LNCaP clone FGC (cell line): Measurements from ENCODE around the gene C2CD4A.
A peak's percentile ranks its signal among the peaks of the same experiment; 100 is the strongest.

Source experiments
- DNase-seq: peaks from one replicate; pipeline ENCODE4 v3.0.0-alpha.2; 2011; ENCODE audit warnings: low read depth
- H3K4me3 ChIP-seq: 2 replicates; pipeline ENCODE4 v1.5.1; 2011; ENCODE audit warnings: mild to moderate bottlenecking, low read depth, low read length, control low read depth
- TF ChIP-seq, protein P1 (sequence below): IDR thresholded peaks from 2 replicates; pipeline ENCODE4 v1.5.1; 2012; ENCODE audit warnings: mild to moderate bottlenecking; ENCODE audit not compliant: control insufficient read depth, insufficient read depth; ENCODE audit errors: extremely low read depth

The C2CD4A gene

DNA sequence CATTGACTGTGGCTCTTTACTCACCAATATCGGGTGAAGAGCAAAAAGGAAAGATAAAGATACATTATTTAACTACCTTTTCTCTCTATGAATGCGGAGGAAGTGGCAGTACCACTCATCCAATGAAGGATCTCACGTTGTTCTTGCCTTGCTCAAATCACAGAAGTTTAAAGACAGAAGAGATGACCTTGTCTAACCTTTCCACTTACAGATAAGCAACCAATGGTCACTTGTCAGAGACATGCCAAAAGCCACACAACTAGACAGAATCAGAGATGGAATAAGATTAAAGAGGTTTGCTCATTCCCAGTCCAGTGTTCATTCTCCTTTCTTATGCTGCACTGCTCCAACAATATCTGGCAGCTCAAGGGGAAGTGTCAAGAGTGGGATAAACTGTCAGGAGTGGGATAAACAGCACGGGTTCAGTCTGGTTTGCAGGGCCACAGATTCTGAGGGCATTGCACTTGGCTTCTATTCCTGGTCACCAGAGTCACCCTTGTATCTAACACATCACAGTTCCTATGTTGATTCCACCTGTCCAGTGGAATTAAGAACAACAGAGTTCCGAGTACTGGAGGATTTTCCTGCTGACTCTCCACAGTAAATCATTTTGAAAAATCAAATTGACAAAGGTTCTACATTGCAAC, 13.2 kb upstream of the C2CD4A start:
- no peak for DNase-seq
- TF ChIP-seq, protein P1, sequence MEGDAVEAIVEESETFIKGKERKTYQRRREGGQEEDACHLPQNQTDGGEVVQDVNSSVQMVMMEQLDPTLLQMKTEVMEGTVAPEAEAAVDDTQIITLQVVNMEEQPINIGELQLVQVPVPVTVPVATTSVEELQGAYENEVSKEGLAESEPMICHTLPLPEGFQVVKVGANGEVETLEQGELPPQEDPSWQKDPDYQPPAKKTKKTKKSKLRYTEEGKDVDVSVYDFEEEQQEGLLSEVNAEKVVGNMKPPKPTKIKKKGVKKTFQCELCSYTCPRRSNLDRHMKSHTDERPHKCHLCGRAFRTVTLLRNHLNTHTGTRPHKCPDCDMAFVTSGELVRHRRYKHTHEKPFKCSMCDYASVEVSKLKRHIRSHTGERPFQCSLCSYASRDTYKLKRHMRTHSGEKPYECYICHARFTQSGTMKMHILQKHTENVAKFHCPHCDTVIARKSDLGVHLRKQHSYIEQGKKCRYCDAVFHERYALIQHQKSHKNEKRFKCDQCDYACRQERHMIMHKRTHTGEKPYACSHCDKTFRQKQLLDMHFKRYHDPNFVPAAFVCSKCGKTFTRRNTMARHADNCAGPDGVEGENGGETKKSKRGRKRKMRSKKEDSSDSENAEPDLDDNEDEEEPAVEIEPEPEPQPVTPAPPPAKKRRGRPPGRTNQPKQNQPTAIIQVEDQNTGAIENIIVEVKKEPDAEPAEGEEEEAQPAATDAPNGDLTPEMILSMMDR: no peak

DNA sequence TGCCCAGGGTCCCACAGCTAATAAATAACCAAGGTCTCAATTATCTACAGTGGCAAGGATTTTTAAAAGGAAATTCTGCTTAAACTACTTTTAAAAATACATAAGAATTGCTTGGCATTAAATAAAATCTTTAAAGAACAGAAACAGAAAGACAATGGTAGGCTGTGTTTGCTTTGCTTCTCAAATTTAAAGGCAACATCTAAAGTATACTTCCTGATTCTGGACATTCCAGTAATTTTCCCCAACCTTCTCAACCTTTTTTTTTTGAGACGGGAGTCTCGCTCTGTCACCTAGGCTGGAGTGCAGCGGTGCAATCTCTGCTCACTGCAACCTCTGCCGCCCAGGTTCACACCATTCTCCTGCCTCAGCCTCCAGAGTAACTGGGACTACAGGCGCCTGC, 11.8 kb upstream of the C2CD4A start:
- no peak for DNase-seq
- H3K4me3 ChIP-seq: no peak overlapping the region

More for the DNA sequence above, 13.2 kb upstream of the C2CD4A start:
- H3K4me3 ChIP-seq: no peak overlapping the region

DNA sequence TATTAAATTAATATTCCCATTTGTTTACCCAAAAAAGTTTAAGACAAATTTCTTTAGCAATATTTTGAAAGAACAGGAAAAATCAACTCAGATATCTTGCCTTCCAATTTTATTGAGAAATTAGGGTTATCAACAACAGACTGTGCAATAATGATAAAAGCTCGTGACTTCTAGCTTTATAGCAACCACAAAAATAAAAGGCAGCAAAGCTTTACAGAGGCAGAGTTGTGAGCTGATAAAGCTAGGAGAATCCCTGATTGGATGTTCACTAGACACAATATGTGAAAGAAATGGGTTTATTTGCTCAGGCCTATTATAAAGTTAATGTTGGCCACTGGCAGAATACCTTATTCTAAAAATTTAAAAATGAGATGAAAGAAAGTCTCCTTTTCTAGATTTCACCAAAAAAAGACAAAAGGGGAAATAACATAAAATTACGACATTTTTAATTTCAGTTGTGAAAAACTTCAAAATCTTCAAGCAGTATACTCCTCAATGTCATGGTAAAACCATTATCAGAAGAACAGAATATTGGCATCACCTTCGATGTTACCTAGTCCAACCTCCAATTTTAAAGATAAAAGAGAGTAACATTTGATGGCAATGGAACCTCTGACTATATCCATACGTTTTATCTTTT, 9.3 kb upstream of the C2CD4A start:
- no peak overlapping the region for H3K4me3 ChIP-seq
- TF ChIP-seq, protein P1: no peak

More for the DNA sequence above, 11.8 kb upstream of the C2CD4A start:
- TF ChIP-seq, protein P1: no peak

DNA sequence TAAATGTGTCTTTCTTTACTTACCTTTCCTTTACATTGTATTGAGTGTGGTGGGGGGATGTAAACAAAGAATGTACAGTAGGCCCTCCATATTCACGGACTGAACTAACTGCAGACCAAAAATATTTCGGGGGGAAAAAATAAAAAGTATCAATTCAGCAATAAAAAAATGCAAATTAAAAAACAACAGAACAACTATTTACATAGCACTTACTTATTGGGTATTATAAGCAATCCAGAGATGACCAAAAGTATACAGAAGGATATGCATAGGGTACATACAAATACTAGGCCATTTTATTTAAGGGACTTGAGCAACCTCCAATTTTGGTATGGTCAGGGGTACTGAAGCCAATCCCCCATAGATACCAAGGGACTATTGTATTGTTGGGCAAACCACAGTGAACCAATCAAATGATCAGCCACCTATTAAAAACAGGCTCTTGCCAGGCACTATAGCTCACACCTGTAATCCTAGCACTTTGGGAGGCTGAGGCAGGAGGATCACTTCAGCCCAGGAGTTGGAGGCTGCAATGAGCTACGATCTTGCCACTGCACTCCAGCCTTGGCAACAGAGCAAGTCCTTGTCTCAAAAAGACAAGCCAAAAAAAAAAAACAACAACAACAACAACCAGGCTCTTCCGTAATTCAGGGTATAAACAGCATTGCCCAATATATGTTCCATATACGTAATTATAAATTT, 8.3 kb upstream of the C2CD4A start:
- TF ChIP-seq, protein P1: no peak
- no peak overlapping the region for H3K4me3 ChIP-seq
- no peak for DNase-seq

More for the DNA sequence above, 9.3 kb upstream of the C2CD4A start:
- no peak for DNase-seq

DNA sequence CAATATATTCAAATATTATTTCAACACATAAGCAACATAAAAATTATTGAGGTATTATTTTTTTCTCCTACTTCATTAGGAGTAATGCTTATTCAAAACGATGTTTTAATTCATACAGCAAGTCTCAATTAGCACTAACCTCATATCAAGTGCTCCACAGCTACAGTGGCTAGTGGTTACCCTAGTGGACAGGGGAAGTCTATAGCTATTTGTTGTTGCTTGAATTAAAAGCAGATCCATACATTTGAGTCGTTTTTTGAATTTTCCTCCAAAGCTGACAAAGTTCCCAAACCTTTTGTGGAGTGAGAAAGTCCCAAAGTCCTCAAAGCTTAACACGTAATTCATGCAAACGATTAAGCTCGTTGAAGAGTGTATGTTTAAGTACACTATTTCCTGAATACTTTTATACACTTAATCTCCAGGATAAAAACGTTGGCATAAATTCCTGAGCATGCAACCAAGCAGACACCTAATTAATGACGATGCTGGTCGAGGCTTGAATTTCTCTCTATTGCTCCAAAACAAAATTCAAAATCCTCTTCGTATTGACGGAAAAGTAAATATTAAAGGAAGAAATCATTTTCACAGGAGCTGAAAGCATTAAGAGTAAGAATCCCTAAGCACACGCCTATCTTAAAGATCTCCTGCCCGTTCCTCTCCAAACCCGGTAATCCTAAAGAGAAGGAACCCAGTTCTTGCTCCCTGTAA, 7.5 kb upstream of the C2CD4A start:
- peak overlapping the region; percentile 83 for H3K4me3 ChIP-seq
- TF ChIP-seq, protein P1: no peak
- no peak for DNase-seq

DNA sequence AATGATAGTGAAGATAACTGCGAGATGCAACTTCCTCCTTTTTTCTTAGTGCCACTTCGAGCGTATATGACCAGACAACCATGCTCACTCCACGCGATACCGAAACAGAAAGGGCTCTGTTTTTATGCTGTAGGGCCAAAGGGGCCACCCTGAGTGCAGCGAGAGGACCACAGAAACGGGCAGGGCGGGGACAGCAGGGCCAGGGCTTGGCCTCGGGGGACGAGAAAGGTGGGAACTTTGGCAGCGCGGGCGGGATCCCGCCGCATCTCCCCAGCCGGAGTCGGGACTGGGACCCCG, 7.0 kb upstream of the C2CD4A start:
- H3K4me3 ChIP-seq: peak overlapping the region; percentile 83
- TF ChIP-seq, protein P1: no peak
- DNase-seq: no peak
